HG03565 (cell line): ENCODE measurements around the gene ATP8B4.
"Not testable (repeated sequence)": the region's sequence is repeated elsewhere in the genome, so short reads cannot be mapped to it uniquely, and the experiment has no call there.

Source experiments
- ATAC-seq: cut with Tn5 transposase; IDR thresholded peaks from one replicate; pipeline ENCODE4 v1.9.1; 2021; ENCODE audit warnings: mild to moderate bottlenecking, moderate library complexity; ENCODE audit not compliant: unreplicated experiment

ATP8B4 gene, protein sequence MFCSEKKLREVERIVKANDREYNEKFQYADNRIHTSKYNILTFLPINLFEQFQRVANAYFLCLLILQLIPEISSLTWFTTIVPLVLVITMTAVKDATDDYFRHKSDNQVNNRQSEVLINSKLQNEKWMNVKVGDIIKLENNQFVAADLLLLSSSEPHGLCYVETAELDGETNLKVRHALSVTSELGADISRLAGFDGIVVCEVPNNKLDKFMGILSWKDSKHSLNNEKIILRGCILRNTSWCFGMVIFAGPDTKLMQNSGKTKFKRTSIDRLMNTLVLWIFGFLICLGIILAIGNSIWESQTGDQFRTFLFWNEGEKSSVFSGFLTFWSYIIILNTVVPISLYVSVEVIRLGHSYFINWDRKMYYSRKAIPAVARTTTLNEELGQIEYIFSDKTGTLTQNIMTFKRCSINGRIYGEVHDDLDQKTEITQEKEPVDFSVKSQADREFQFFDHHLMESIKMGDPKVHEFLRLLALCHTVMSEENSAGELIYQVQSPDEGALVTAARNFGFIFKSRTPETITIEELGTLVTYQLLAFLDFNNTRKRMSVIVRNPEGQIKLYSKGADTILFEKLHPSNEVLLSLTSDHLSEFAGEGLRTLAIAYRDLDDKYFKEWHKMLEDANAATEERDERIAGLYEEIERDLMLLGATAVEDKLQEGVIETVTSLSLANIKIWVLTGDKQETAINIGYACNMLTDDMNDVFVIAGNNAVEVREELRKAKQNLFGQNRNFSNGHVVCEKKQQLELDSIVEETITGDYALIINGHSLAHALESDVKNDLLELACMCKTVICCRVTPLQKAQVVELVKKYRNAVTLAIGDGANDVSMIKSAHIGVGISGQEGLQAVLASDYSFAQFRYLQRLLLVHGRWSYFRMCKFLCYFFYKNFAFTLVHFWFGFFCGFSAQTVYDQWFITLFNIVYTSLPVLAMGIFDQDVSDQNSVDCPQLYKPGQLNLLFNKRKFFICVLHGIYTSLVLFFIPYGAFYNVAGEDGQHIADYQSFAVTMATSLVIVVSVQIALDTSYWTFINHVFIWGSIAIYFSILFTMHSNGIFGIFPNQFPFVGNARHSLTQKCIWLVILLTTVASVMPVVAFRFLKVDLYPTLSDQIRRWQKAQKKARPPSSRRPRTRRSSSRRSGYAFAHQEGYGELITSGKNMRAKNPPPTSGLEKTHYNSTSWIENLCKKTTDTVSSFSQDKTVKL

DNA sequence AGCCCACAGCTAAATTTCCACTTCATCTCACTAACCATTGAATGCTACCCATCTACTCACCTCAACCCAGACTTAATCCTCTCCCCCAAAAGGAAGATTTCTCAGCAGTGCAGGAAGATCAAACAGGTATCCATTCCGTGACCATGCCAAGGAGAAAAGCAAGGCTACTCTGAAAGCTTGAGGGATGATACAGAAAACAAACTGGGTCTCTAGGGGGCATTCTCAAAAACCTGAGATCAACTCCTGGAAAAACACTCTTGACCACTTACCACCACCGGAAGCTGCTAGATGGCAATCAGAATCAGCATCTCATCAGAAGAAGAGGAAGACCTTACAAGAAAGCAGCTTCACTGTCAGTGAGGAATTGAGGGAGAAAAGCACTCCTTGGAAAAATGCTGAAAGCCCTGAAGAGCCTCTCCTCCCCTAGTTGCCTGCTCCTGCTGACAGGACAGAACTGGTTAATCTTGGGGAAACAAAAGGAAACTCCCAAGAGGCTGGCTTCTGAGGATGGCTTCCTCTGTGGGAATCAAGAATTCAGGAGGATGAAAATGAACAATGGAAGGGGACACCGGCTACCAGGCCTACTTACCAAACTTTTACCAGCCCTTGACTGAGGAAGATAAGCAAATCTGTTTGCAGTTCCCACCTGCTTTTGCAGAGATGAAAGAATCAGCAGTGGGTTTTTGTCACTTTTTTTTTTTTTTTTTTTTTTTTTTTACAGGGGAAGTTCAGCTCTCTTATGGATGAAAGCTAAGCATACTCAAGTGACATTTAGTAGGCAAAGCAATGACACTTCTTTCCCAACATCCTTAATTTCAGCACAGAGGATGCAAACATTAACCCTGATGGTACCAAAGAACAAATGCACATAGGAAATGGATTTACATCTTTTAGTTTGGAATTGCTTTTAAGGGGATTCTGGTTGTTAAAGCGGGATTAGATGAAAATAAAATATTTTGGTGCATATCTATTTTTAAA, at the start of gene ATP8B4:
Gene ATP8B4, minus strand, starts transcription at position 171 of the 978 bp plus-strand sequence. CDS start 12,267 bp downstream, outside the sequence.
- no peak for ATAC-seq

DNA sequence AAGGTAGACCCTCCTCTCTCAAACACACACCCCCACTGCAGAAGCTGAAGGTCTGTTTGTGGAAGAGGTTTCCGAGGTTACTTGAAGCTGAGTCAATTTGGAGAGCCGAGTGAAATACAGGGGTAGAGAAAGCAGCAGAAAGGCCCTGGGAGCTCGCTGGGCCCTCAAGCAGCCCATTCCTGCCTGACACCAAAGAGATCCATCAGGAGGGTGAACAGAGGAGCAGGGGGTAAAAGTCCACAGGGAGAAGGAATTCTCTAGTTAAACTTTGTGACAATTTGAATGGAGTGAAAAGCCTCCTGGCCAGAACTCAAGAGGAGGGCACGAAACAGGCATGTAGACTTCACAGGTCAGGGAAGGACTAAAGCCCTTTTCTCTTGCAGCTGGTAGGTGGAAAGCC, 49.3 kb upstream of the ATP8B4 start:
- ATAC-seq: no peak

- ATAC-seq: no peak
These were observed 48.1 kb upstream of the ATP8B4 start for GRCh38 chr15:50167110-50167509.

GRCh38 chr15:50166216-50166615, 47.2 kb upstream of the ATP8B4 start:
- ATAC-seq: no peak

- ATAC-seq: no peak
These were observed 45.4 kb upstream of the ATP8B4 start for GRCh38 chr15:50164458-50164857.

GRCh38 chr15:50163719-50164410, 44.8 kb upstream of the ATP8B4 start:
- no peak for ATAC-seq

DNA sequence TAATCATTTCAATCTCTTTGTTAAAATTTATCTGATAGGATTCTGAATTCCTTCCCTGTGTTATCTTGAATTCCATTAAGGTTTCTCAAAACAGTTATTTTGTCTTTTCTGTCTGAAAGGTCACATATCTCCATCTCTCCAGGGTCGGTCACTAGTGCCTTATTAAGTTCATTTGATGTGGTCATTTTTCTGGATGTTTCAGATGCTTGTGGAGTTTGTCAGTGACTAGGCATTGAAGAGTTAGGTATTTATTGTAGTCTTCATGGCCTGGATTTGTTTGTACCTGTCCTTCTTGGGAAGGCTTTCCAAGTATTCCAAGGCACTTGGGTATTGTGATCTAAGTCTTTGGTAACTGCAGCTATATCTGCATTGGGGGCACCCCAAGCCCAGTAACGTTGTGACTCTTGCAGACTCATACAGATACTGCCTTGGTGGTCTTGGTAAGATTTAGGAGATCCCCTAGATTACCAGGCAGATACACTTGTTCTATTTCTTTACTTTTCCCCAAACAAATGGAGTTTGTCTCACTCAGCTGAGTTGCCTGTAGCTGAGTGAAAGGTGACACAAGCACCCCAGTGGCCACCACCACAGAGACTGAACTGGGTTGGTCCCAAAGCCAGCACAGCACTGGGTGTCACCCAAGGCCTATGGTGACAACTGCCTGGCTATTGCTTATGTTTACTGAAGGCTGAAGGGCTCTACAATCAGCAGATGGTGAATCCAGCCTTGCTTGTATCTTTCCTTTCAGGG, 44.1 kb upstream of the ATP8B4 start:
- ATAC-seq: no peak

- not testable (repeated sequence) for ATAC-seq
These were observed 39.2 kb upstream of the ATP8B4 start for GRCh38 chr15:50158236-50158635.

- no peak for ATAC-seq
These were observed 32.4 kb upstream of the ATP8B4 start for GRCh38 chr15:50151476-50151875.

- no peak for ATAC-seq
These were observed 31.8 kb upstream of the ATP8B4 start for GRCh38 chr15:50150851-50151250.

DNA sequence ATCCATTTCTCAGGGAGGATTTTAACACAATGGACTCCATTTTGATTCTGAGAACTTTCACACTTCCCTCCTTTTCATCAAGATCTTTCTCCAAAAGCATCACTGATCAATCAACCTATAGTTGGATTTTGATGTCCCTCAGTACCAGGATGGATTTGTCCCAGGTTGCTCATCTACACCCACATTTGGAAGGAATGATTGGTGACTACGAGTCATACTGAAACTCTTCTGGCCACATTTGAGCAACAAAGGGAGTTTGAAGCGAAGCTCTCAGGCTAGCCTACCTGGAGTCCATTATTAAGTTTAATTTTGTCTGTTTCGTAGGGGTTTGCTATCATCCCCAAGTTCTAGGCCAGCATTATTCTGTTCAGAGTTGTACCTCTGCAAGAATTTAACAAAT, 31.3 kb upstream of the ATP8B4 start:
- no peak for ATAC-seq

GRCh38 chr15:50149090-50149489, 30.1 kb upstream of the ATP8B4 start:
- no peak for ATAC-seq

- no peak for ATAC-seq
These were observed 29.4 kb upstream of the ATP8B4 start for GRCh38 chr15:50148362-50148963.

DNA sequence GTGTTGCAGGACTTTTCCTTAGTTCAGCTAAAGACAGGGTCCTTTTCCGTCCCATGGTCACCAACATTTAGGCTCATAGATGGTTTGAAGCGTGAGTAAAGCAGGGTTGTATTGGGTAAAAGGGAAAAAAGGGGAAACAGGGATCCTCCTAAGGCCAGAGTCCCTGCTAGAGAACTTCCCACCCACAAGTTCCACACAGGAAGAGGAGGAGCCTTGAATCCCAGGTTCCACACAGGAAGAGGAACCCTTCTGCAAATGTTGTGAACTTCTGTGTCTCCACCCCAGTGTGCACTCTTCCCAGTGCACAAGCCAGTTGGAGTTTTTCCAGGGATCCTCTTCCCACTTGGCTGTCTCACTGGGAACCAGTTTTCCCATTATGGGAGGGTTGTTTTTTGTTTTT, 27.6 kb upstream of the ATP8B4 start:
- ATAC-seq: no peak

DNA sequence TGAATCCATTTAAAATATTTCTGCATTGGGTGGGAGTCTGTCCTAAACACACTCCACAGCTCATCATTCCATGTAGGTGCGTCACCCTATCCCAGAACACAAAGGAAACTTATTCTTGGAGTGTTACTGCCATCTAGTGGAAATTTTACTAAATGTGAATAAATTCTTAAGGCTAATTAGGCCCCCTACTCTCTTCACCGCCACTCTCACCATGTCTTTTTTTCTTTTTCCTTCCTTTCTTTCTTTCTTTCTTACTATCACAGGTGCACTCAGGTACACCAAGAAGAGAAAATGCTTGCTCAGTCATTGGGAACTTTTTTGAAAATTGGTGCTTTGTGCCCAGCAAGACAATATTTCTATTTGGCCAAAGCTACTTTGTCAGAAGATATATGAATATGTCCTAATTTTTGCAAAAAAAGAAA, 26.4 kb upstream of the ATP8B4 start:
- no peak for ATAC-seq

DNA sequence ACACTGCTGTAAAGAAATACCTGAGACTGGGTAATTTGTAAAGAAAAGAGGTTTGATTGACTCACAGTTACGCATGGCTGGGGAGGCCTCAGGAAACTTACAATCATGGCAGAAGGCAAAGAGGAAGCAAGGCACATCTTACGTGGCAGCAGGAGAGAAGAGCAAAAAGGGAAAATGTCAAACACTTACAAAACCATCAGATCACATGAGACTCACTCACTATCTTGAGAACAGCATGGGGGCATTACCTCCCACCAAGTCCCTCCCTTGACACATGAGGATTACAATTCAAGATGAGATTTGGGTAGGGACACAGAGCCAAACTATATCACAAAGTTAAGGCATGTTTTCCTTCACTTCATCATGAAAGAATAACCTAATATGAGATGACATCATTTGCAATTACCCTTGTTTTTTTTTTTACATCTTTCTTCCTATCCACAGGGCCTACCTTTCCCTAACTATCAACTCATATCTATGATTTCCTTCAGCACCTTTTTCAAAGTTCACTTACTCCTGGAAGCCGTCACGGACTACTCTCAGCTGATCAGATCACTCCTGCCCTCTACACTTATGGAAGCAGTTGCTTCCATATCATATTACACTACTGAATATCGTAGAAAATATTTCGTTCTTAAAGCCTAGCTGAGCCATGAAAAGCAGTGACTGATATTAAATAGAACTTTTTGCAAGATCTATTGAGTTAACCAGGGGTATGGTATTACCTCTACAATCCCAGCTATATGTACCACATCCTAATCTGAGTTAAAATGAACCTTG, 25.5 kb upstream of the ATP8B4 start:
- ATAC-seq: no peak

DNA sequence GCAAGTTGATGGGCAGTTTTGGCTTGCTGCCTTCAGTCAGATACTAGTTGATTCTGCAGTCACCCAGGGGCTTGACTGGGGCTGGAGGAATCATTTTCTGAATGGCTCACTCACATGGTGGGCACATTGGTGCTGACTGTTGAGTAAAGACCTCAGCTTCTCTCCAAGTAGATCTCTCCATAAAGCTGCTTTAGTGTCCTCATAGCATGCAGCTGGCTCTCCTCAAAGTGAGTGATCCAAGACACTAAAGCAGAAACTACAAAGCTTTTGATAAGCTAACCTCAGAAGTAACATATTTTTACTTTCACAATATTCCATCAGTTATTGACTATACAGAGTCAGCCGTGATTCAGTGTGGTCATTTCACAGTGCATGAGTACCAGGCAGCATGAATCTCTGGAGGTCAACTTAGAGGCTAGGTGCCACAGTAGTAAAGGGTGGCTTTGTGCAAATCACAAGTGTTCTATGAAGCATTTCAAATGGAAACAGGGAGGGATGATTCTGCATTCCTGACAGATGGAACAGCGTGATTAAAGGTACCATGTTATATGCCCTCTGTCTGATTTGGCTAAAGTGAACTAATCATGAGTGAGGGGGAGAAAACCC, 24.3 kb upstream of the ATP8B4 start:
- ATAC-seq: no peak
